Measurements from ENCODE around the gene FGF14.

The FGF14 gene

DNA sequence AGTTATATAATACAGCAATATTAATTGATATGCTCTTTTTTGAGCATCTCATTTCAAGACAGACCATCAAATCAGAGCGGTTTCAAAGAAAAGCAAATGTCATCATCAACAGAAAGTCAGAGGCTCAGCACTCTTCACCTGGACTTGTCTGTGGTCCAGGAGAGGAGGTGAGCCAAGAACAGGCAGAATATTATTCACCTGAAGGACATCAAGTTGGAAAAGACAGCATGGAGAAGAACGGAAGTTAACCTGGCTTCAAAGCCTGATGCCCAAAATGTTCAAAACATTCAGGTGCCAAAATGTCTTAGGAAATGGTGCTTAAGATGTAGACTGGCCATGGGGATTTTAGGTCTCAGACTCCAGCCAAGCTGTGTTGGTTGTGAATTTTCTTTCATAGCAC, 40.7 kb downstream of the FGF14 start:
- TF ChIP-seq, protein P1, sequence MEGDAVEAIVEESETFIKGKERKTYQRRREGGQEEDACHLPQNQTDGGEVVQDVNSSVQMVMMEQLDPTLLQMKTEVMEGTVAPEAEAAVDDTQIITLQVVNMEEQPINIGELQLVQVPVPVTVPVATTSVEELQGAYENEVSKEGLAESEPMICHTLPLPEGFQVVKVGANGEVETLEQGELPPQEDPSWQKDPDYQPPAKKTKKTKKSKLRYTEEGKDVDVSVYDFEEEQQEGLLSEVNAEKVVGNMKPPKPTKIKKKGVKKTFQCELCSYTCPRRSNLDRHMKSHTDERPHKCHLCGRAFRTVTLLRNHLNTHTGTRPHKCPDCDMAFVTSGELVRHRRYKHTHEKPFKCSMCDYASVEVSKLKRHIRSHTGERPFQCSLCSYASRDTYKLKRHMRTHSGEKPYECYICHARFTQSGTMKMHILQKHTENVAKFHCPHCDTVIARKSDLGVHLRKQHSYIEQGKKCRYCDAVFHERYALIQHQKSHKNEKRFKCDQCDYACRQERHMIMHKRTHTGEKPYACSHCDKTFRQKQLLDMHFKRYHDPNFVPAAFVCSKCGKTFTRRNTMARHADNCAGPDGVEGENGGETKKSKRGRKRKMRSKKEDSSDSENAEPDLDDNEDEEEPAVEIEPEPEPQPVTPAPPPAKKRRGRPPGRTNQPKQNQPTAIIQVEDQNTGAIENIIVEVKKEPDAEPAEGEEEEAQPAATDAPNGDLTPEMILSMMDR (IDR thresholded peaks at IDR 0.05): no peak
- Mint-ChIP-seq H3K4me1 (no peaks in the 10 kb centered on the region), H3K4me3 (no peak overlapping the region), H3K27me3 (ENCODE audit: low read depth, poor library complexity) (peaks cover 5% of the 10 kb centered on the region), H3K36me3 (ENCODE audit: low read depth) (no peaks in the 10 kb centered on the region), H3K27ac (no peak overlapping the region), H3K9me3 (no peaks in the 10 kb centered on the region)
- no peak for DNase-seq

DNA sequence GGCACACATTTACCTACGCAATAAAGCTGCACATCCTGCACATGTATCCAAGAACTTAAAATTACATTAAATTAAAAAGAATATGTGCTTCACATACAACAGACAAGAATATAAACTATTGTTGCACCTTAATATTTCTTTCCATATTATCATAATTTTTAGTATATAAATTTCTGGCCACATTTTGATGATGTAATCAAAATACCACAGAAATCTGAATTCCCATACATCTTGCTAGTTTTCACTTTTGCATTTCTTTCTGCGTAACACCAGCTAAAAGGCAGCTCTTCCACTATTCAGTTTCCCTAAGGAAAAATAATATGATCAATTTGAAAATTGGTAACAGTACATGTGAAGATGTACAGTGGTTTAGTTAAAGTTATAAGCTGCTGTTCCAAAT, 42.6 kb downstream of the FGF14 start:
- DNase-seq: no peak
- Mint-ChIP-seq H3K36me3 (ENCODE audit: low read depth) (no peaks in the 10 kb centered on the region), H3K27ac (no peak overlapping the region), H3K4me1 (no peaks in the 10 kb centered on the region), H3K9me3 (no peaks in the 10 kb centered on the region), H3K4me3 (no peak overlapping the region), H3K27me3 (ENCODE audit: low read depth, poor library complexity) (peaks cover 5% of the 10 kb centered on the region)
- TF ChIP-seq, protein P1 (IDR thresholded peaks at IDR 0.05): no peak

DNA sequence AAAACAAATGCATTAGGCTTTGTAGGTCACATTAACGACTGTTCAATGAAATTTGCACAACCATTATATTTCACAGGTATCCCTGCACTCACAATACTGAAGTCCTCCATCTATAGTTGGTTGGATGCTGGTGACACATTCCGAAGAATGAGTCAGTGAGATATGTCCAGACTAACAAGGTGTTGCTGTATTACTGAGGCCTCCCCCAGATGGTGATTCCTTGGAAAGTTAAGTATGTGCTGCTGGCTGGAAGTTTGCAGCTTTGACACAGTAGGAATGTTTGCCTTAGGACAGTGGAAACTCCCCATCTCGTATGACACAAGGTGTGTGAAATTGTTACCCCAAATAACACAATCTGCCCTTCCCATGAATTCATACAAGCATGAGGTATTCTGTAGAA, 46.6 kb downstream of the FGF14 start:
- no peaks in the 10 kb centered on the region for H3K9me3 Mint-ChIP-seq
- no peak for DNase-seq
- H3K36me3 Mint-ChIP-seq (ENCODE audit: low read depth): no peaks in the 10 kb centered on the region

DNA sequence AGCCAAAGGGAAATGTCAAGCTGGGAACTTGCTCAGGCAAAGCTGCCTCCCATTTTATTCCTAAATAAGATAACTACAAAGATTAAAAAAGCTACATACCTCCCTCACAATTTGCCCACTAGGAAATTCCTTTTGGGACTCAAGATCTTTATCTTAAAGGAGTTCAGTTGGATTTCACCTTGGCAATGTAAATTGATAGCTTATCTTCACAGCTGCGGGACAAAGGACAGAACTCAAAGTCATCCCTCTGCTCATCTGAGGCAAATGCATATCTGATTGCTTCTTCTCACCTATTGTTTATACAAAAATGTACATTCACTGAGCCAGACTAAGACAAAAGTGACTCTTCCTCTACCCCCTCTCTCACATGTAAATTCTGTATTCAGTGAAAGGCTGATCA, 47.8 kb downstream of the FGF14 start:
- peaks cover 7% of the 10 kb centered on the region for H3K27me3 Mint-ChIP-seq (ENCODE audit: low read depth, poor library complexity)
- TF ChIP-seq, protein P1 (IDR thresholded peaks at IDR 0.05): no peak
- H3K27ac Mint-ChIP-seq: no peak overlapping the region
- H3K4me3 Mint-ChIP-seq: no peak overlapping the region
- DNase-seq: no peak
- peaks cover 4% of the 10 kb centered on the region for H3K4me1 Mint-ChIP-seq
- H3K9me3 Mint-ChIP-seq: no peaks in the 10 kb centered on the region
- no peaks in the 10 kb centered on the region for H3K36me3 Mint-ChIP-seq (ENCODE audit: low read depth)

More for the DNA sequence above, 46.6 kb downstream of the FGF14 start:
- Mint-ChIP-seq H3K27ac (no peak overlapping the region), H3K4me1 (peaks cover 4% of the 10 kb centered on the region), H3K27me3 (ENCODE audit: low read depth, poor library complexity) (peaks cover 7% of the 10 kb centered on the region), H3K4me3 (no peak overlapping the region)
- TF ChIP-seq, protein P1 (IDR thresholded peaks at IDR 0.05): no peak

DNA sequence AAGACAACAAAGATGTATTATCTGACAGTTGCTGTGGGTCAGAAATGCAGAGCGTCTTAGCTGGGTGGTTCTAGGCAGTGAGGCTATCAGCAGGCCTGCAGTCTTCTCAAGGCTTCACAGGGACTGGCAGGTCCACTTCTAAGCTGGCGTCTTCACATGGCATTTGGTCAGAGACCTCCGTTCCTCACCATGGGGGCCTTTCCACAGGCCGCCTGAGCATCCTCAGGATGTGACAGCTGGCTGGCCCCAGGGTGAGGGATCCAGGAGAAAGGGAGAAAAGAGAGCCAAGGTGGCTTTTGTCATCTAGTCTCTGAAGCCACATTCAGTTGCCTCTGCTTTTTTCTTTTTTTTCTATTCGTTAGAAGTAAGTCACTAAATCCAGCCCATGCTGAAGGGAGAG, 50.3 kb downstream of the FGF14 start:
- Mint-ChIP-seq H3K4me3 (no peak overlapping the region), H3K27ac (no peak overlapping the region), H3K36me3 (ENCODE audit: low read depth) (no peaks in the 10 kb centered on the region), H3K9me3 (no peaks in the 10 kb centered on the region), H3K4me1 (peaks cover 4% of the 10 kb centered on the region), H3K27me3 (ENCODE audit: low read depth, poor library complexity) (peaks cover 7% of the 10 kb centered on the region)
- DNase-seq: no peak
- TF ChIP-seq, protein P1 (IDR thresholded peaks at IDR 0.05): no peak

GRCh38 chr13:102347490-102347889, 54.4 kb downstream of the FGF14 start:
- Mint-ChIP-seq H3K4me1 (no peaks in the 10 kb centered on the region), H3K27me3 (ENCODE audit: low read depth, poor library complexity) (peaks cover 6% of the 10 kb centered on the region), H3K4me3 (no peak overlapping the region), H3K27ac (no peak overlapping the region), H3K36me3 (ENCODE audit: low read depth) (no peaks in the 10 kb centered on the region), H3K9me3 (no peaks in the 10 kb centered on the region)
- TF ChIP-seq, protein P1 (IDR thresholded peaks at IDR 0.05): no peak
- DNase-seq: peak; percentile 20
